ENCODE results near the gene SMIM11. TPM values are rescaled to one million over a fixed set of nuclear protein-coding genes. Genes with fewer than 3 reads are reported as not detected.

The SMIM11 gene
- total and polyA plus RNA-seq, 2 of the 4 experiments (the other 2 are of a cell fraction): 3.6 to 8.8 TPM

GRCh38 chr21:34336756-34337391, 38.4 kb upstream of the SMIM11 start:
- H4K5ac ChIP-seq (ENCODE audit: low read depth, low read length): peak overlapping the region; percentile 93
- TF ChIP-seq BHLHE40 (IDR thresholded peaks at IDR 0.05; ENCODE audit: low read depth, low read length): peak; percentile 22; the same call in 1 of the 2 replicates
- peak; percentile 2; the same call in 1 of the 2 replicates for TF ChIP-seq FOS (IDR thresholded peaks at IDR 0.05; ENCODE audit: low read depth, low read length)
- 0 out of 2 replicates have a peak, but pooled peaks have one; percentile 44 for TF ChIP-seq CEBPB (IDR thresholded peaks at IDR 0.05; ENCODE audit: low read depth, low read length)
- no peak for TF ChIP-seq MXI1 (IDR thresholded peaks at IDR 0.05; ENCODE audit: borderline replicate concordance, low read depth, low read length)
- TF ChIP-seq USF2 (IDR thresholded peaks at IDR 0.05; ENCODE audit: low read depth, low read length): 0 out of 2 replicates have a peak, but pooled peaks have one; percentile 9
- peak overlapping the region; percentile 56; the same call in 1 of the 2 replicates for H3K56ac ChIP-seq (ENCODE audit: extremely low read depth, insufficient read depth, low read length)
- DNase-seq (peak; percentile 87), ATAC-seq (ENCODE audit: low read depth) (peak; percentile 90)
- peak overlapping the region; percentile 79 for H3K18ac ChIP-seq (ENCODE audit: low read depth, low read length)
- H3K9ac ChIP-seq (ENCODE audit: low read depth, low read length): peak overlapping the region; percentile 33
- peak overlapping the region; percentile 93 for H2BK20ac ChIP-seq (ENCODE audit: low read depth, low read length)
- H3K27ac ChIP-seq (ENCODE audit: insufficient read depth, low read length): peak overlapping the region; percentile 73
- H3K4me1 ChIP-seq (ENCODE audit: control insufficient read depth, insufficient read depth, low read length): peaks cover 36% of the 10 kb centered on the region
- H3K9me1 ChIP-seq (ENCODE audit: insufficient read depth, low read length): peaks cover 11% of the 10 kb centered on the region
- peak overlapping the region; percentile 93 for H2BK5ac ChIP-seq (ENCODE audit: low read depth, low read length, poor library complexity, severe bottlenecking)
- dilution Hi-C loops (cut with HindIII; ENCODE audit: low sequenced_read_pairs, unreplicated experiment): no loop called here
- peak overlapping the region; percentile 86 for H4K91ac ChIP-seq (ENCODE audit: insufficient read depth, low read depth, low read length)
- peak overlapping the region; percentile 74 for H2AK5ac ChIP-seq (ENCODE audit: low read depth, low read length)
- intact Hi-C loops (cut with micrococcal nuclease): no loop called here
- H3K4me2 ChIP-seq (ENCODE audit: low read depth, low read length): peak overlapping the region; percentile 75
- peak overlapping the region; percentile 89; the same call in 2 of the 3 replicates for H2BK15ac ChIP-seq (ENCODE audit: low read depth, low read length)
- H3K4ac ChIP-seq (ENCODE audit: low read depth, low read length): peak overlapping the region; percentile 94
- no peaks in the 10 kb centered on the region for H3K9me3 ChIP-seq (ENCODE audit: control insufficient read depth, insufficient read depth, low read length)
- BruUV-seq (replicated peaks): no TSS peak
- POLR2A ChIA-PET (ENCODE audit: unreplicated experiment): no interaction called here
- no peaks in the 10 kb centered on the region; the same call in 1 of the 2 replicates for H3K27me3 ChIP-seq (ENCODE audit: control insufficient read depth, insufficient read depth, low read length)
- no peaks in the 10 kb centered on the region for H3K79me1 ChIP-seq (ENCODE audit: low read depth in 1 of 2, low read length in 2 of 2)
- peak overlapping the region; percentile 71 for H2AFZ ChIP-seq (replicated peaks; ENCODE audit: low read length, poor library complexity)
- H3K14ac ChIP-seq (replicated peaks; ENCODE audit: low read depth, low read length): peak overlapping the region; percentile 77
- H3K36me3 ChIP-seq (ENCODE audit: control insufficient read depth, insufficient read depth, low read length): no peaks in the 10 kb centered on the region
- H3K23ac ChIP-seq (ENCODE audit: low read depth, low read length): peak overlapping the region; percentile 46; the same call in 1 of the 2 replicates
- H4K8ac ChIP-seq (ENCODE audit: low read depth in 2 of 2, low read length in 2 of 2): peak overlapping the region; percentile 19 to 79; a peak in 3 of 4 replicates
- CTCF ChIA-PET: no interaction called here
- peak overlapping the region; percentile 96 for H2BK120ac ChIP-seq (ENCODE audit: low read depth, low read length)
- H3K4me3 ChIP-seq (ENCODE audit: insufficient read depth, low read depth, low read length): no peak overlapping the region
- in situ Hi-C loops (cut with MboI; ENCODE audit: low sequenced_read_pairs): no loop called here
- 73% methylated on average over 3 of the region's 13 CpGs; no CpG with 5 or more reads in 1 of the 2 experiments for WGBS, 2 experiments (ENCODE audit: extremely low coverage in 2 of 2, insufficient read length in 1 of 2)
- peak overlapping the region; percentile 62 for H2AK9ac ChIP-seq (replicated peaks; ENCODE audit: low read depth, low read length, poor library complexity)
- no peaks in the 10 kb centered on the region for H4K20me1 ChIP-seq (ENCODE audit: insufficient read depth, low read length)

All from IMR-90 (cell line).